GM12878 (cell line): ENCODE measurements around the gene ANAPC5. TPM values are rescaled to one million over a fixed set of nuclear protein-coding genes. Genes with fewer than 3 reads are reported as not detected.

Source experiments
- BCL11A ChIP-seq: IDR thresholded peaks from 2 replicates; pipeline ENCODE4 v1.6.1; 2011; ENCODE audit warnings: low read depth, low read length
- CEBPB ChIP-seq, 2 experiments: fragments of 150-350 bp in 1 of 2; IDR thresholded peaks; 2 replicates each; pipeline ENCODE4 v1.6.1; 2012 to 2014; ENCODE audit warnings: low read depth in 2 of 2, low read length in 2 of 2, borderline replicate concordance in 1 of 2, inconsistent platforms in 1 of 2
- EZH2 ChIP-seq: IDR thresholded peaks from 2 replicates; pipeline ENCODE4 v1.6.1; 2012; ENCODE audit warnings: low read depth, mild to moderate bottlenecking, control low read depth, inconsistent platforms, low read length, borderline replicate concordance; ENCODE audit not compliant: control insufficient read depth
- FOS ChIP-seq: IDR thresholded peaks from 3 replicates; pipeline ENCODE4 v1.6.1; 2011; ENCODE audit warnings: borderline replicate concordance; ENCODE audit not compliant: insufficient read length; ENCODE audit errors: extremely low read depth
- MEF2A ChIP-seq: IDR thresholded peaks from 2 replicates; pipeline ENCODE4 v1.6.1; 2011; ENCODE audit warnings: low read depth, mild to moderate bottlenecking, low read length, moderate library complexity; ENCODE audit not compliant: insufficient read depth
- NFYA ChIP-seq: IDR thresholded peaks from 2 replicates; pipeline ENCODE4 v1.6.1; 2011; ENCODE audit warnings: low read depth, mild to moderate bottlenecking, low read length, improper control_type of control experiment, borderline replicate concordance
- RBBP5 ChIP-seq: fragments of 200-600 bp; sonication (generic); conservative IDR thresholded peaks from 2 replicates; pipeline ENCODE4 v1.6.1; 2016
- SIN3A ChIP-seq: IDR thresholded peaks from 2 replicates; pipeline ENCODE4 v1.6.1; 2012; ENCODE audit warnings: low read depth, low read length, improper control_type of control experiment
- SUZ12 ChIP-seq: fragments of 200-600 bp; sonication (generic); IDR thresholded peaks from one replicate; pipeline ENCODE4 v1.6.1; 2018; ENCODE audit warnings: antibody characterized with exemption, mild to moderate bottlenecking; ENCODE audit not compliant: unreplicated experiment
- WRNIP1 ChIP-seq: IDR thresholded peaks from 2 replicates; pipeline ENCODE4 v1.6.1; 2011; ENCODE audit warnings: low read depth, low read length, improper control_type of control experiment, borderline replicate concordance
- ZNF207 ChIP-seq: fragments of 450-650 bp; IDR thresholded peaks from 2 replicates; pipeline ENCODE4 v1.6.1; 2014; ENCODE audit warnings: antibody characterized with exemption, mild to moderate bottlenecking, borderline replicate concordance
- polyA plus RNA-seq, 11 experiments: library from polyadenylated mRNA; depleted of rRNA in 4 of 11; unstranded in 6 of 11; stranded (reverse) in 5 of 11; fragments of >200 nt; fragmentation: Nextera tagmentation in 4 of 11; fragmentation: Illumina TruSeq in 1 of 11; extraction: Ambion mirVana in 4 of 11; extraction: Trizol in 1 of 11; gene quantifications; 1 replicate in 1 of 11; 2 replicates in 10 of 11; pipeline versions ENCODE4 v1.2.1 to v1.2.3, GENCODE V29; 2011 to 2016; ENCODE audit warnings: inconsistent platforms in 2 of 11, missing spikeins in 2 of 11, low read depth in 1 of 11
- total RNA-seq, 4 experiments: library from RNA; depleted of rRNA in 3 of 4; stranded (reverse); fragments of >200 nt in 3 of 4; fragmentation: Illumina TruSeq in 1 of 4; extraction: Trizol in 1 of 4; gene quantifications; 2 replicates each; pipeline versions ENCODE4 v1.2.1 to v1.2.3, GENCODE V29; 2013 to 2021
- TF ChIP-seq, protein P1 (sequence below): fragments of 450-650 bp; IDR thresholded peaks from 2 replicates; pipeline ENCODE4 v1.6.1; 2017; ENCODE audit warnings: low read depth, mild to moderate bottlenecking, moderate library complexity
- TF ChIP-seq, protein P2 (sequence below): IDR thresholded peaks from 2 replicates; pipeline ENCODE4 v1.6.1; 2011; ENCODE audit warnings: borderline replicate concordance, low read depth, mild to moderate bottlenecking, moderate library complexity, low read length; ENCODE audit not compliant: insufficient read depth, poor library complexity, severe bottlenecking
- TF ChIP-seq, protein P3 (sequence below): fragments of 450-650 bp; IDR thresholded peaks from 2 replicates; pipeline ENCODE4 v1.6.1; 2017; ENCODE audit warnings: mild to moderate bottlenecking, moderate library complexity
- TF ChIP-seq, protein P4 (sequence below): fragments of 450-650 bp; IDR thresholded peaks from 2 replicates; pipeline ENCODE4 v1.6.1; 2017; ENCODE audit warnings: antibody characterized with exemption, mild to moderate bottlenecking, moderate library complexity
- TF ChIP-seq, protein P5 (sequence below): IDR thresholded peaks from 2 replicates; pipeline ENCODE4 v1.6.1; 2012; ENCODE audit warnings: low read depth, low read length, improper control_type of control experiment

Gene ANAPC5
- total and polyA plus RNA-seq, 10 of the 15 experiments (the other 5 are each of a cell fraction or from before 2014, with no cell fraction given), result 102 to 227 (median 166) TPM

DNA sequence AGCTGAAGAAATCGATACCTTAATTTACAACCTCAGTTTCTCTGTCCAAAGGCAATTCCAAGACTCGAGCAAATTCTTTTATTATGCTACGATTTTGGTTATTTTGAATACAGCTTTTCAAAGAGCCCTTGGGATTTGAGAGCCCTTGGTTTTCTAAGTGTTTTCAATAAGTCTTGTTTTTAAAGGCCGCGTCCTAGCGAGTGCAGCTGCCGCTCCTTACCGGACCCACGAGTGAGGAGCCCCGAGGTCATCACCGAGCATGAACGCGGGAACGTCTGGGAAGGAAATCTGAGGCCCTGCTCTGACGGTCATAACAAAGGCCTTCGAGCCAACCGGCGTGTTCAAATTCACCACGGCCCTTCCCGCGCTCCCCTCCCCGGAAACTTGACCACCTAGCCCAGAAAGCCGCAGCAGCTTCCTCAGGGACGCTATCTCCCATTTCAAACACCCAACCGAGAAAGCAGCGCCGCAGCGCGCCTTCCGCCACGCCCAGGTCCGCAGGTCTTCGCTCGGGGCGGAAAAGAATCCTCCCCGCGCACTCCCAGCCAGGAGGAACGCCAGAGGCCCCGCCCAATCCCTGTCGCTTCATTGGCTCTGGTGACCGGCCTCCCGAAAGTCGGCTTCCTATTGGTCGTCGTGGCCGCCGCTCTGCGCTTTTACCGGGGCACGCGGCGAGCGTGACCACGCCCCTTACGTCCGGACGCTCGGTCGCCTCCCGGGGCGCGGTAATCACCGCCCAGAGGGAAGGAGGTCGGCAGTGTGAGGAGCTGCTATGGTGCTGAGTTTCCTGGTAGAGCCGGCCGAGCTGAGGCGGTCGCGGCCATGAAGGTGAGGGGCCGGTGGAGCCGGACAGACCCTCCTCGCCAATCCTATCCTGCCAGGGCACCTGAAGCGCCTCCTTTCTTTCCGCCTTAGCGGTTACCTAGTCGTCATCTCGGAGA, 47.5 kb upstream of the ANAPC5 start, which contains the start of gene RNF34 (continued):
- TF ChIP-seq, protein P1, sequence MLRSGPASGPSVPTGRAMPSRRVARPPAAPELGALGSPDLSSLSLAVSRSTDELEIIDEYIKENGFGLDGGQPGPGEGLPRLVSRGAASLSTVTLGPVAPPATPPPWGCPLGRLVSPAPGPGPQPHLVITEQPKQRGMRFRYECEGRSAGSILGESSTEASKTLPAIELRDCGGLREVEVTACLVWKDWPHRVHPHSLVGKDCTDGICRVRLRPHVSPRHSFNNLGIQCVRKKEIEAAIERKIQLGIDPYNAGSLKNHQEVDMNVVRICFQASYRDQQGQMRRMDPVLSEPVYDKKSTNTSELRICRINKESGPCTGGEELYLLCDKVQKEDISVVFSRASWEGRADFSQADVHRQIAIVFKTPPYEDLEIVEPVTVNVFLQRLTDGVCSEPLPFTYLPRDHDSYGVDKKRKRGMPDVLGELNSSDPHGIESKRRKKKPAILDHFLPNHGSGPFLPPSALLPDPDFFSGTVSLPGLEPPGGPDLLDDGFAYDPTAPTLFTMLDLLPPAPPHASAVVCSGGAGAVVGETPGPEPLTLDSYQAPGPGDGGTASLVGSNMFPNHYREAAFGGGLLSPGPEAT, result 0 out of 2 replicates have a peak, but pooled peaks have one; percentile 52
- TF ChIP-seq CEBPB (IDR thresholded peaks at IDR 0.05; ENCODE audit: borderline replicate concordance in 1 of 2, low read depth in 2 of 2, low read length in 2 of 2), result no peak
- TF ChIP-seq, protein P2, sequence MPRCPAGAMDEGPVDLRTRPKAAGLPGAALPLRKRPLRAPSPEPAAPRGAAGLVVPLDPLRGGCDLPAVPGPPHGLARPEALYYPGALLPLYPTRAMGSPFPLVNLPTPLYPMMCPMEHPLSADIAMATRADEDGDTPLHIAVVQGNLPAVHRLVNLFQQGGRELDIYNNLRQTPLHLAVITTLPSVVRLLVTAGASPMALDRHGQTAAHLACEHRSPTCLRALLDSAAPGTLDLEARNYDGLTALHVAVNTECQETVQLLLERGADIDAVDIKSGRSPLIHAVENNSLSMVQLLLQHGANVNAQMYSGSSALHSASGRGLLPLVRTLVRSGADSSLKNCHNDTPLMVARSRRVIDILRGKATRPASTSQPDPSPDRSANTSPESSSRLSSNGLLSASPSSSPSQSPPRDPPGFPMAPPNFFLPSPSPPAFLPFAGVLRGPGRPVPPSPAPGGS, result peak; percentile 47
- TF ChIP-seq SIN3A, result peak; percentile 62; the same call in 1 of the 2 replicates
- no peak for TF ChIP-seq RBBP5
- TF ChIP-seq, protein P3, sequence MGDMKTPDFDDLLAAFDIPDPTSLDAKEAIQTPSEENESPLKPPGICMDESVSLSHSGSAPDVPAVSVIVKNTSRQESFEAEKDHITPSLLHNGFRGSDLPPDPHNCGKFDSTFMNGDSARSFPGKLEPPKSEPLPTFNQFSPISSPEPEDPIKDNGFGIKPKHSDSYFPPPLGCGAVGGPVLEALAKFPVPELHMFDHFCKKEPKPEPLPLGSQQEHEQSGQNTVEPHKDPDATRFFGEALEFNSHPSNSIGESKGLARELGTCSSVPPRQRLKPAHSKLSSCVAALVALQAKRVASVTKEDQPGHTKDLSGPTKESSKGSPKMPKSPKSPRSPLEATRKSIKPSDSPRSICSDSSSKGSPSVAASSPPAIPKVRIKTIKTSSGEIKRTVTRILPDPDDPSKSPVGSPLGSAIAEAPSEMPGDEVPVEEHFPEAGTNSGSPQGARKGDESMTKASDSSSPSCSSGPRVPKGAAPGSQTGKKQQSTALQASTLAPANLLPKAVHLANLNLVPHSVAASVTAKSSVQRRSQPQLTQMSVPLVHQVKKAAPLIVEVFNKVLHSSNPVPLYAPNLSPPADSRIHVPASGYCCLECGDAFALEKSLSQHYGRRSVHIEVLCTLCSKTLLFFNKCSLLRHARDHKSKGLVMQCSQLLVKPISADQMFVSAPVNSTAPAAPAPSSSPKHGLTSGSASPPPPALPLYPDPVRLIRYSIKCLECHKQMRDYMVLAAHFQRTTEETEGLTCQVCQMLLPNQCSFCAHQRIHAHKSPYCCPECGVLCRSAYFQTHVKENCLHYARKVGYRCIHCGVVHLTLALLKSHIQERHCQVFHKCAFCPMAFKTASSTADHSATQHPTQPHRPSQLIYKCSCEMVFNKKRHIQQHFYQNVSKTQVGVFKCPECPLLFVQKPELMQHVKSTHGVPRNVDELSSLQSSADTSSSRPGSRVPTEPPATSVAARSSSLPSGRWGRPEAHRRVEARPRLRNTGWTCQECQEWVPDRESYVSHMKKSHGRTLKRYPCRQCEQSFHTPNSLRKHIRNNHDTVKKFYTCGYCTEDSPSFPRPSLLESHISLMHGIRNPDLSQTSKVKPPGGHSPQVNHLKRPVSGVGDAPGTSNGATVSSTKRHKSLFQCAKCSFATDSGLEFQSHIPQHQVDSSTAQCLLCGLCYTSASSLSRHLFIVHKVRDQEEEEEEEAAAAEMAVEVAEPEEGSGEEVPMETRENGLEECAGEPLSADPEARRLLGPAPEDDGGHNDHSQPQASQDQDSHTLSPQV, result no peak
- TF ChIP-seq, protein P4, sequence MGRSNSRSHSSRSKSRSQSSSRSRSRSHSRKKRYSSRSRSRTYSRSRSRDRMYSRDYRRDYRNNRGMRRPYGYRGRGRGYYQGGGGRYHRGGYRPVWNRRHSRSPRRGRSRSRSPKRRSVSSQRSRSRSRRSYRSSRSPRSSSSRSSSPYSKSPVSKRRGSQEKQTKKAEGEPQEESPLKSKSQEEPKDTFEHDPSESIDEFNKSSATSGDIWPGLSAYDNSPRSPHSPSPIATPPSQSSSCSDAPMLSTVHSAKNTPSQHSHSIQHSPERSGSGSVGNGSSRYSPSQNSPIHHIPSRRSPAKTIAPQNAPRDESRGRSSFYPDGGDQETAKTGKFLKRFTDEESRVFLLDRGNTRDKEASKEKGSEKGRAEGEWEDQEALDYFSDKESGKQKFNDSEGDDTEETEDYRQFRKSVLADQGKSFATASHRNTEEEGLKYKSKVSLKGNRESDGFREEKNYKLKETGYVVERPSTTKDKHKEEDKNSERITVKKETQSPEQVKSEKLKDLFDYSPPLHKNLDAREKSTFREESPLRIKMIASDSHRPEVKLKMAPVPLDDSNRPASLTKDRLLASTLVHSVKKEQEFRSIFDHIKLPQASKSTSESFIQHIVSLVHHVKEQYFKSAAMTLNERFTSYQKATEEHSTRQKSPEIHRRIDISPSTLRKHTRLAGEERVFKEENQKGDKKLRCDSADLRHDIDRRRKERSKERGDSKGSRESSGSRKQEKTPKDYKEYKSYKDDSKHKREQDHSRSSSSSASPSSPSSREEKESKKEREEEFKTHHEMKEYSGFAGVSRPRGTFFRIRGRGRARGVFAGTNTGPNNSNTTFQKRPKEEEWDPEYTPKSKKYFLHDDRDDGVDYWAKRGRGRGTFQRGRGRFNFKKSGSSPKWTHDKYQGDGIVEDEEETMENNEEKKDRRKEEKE, result no peak
- TF ChIP-seq EZH2, result no peak
- TF ChIP-seq BCL11A, result no peak
- peak; percentile 21 for TF ChIP-seq NFYA
- TF ChIP-seq MEF2A, result peak; percentile 5; the same call in 1 of the 2 replicates
- TF ChIP-seq, protein P5, sequence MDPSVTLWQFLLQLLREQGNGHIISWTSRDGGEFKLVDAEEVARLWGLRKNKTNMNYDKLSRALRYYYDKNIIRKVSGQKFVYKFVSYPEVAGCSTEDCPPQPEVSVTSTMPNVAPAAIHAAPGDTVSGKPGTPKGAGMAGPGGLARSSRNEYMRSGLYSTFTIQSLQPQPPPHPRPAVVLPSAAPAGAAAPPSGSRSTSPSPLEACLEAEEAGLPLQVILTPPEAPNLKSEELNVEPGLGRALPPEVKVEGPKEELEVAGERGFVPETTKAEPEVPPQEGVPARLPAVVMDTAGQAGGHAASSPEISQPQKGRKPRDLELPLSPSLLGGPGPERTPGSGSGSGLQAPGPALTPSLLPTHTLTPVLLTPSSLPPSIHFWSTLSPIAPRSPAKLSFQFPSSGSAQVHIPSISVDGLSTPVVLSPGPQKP, result peak; percentile 13; the same call in 1 of the 2 replicates
- TF ChIP-seq SUZ12, result no peak
- no peak for TF ChIP-seq WRNIP1
- no peak for TF ChIP-seq ZNF207
- TF ChIP-seq FOS, result peak; percentile 61
